ENCODE measurements around the gene CYBC1. TPM values are rescaled to one million over a fixed set of nuclear protein-coding genes. Genes with fewer than 3 reads are reported as not detected.

CYBC1 gene
- total RNA-seq (10 to 100 TPM; 30.3 to 53.8 TPM), polyA plus RNA-seq (ENCODE audit: insufficient read length in 2 of 2) (10 to 100 TPM; 66.8 to 83.0 TPM)
- long read RNA-seq, donor 1, full-length matches to known transcripts, result 25 of 25 reads
- long read RNA-seq, donor 1, partial matches to known transcripts, result 0 of 25 reads
- long read RNA-seq, donor 1, other reads (novel, unspliced or antisense), result 0 of 25 reads
- long read RNA-seq, donor 2, transcript CYBC1-201 (7 exons, 2,093 nt), result major isoform, 7 of 10 reads
- long read RNA-seq, donor 2, partial matches to known transcripts, result 0 of 10 reads
- long read RNA-seq, donor 2, other reads (novel, unspliced or antisense), result 0 of 10 reads
- long read RNA-seq, donor 3, transcript CYBC1-201 (7 exons, 2,093 nt), result major isoform, 6 of 9 reads
- long read RNA-seq, donor 3, partial matches to known transcripts, result 0 of 9 reads
- long read RNA-seq, donor 3, other reads (novel, unspliced or antisense), result 0 of 9 reads
- long read RNA-seq, donor 4, transcript CYBC1-201 (7 exons, 2,093 nt), result major isoform, 7 of 9 reads
- long read RNA-seq, donor 4, partial matches to known transcripts, result 0 of 9 reads
- long read RNA-seq, donor 4, other reads (novel, unspliced or antisense), result 0 of 9 reads

GRCh38 chr17:82450357-82451106, at the start of gene CYBC1:
CYBC1 (minus strand) TSS chr17:82450752; CDS start chr17:82449254, 1,498 bp downstream.
- Histone ChIP-seq H3K9me3 (ENCODE audit: control insufficient read depth, insufficient read depth, low read length) (no peaks in the 10 kb centered on the region), H3K4me1 (ENCODE audit: control insufficient read depth, insufficient read depth, low read length) (peaks cover 19% of the 10 kb centered on the region), H3K27ac (ENCODE audit: low read depth, low read length) (peak within 1 kb of the TSS; percentile 81), H3K27me3 (ENCODE audit: control insufficient read depth, insufficient read depth, low read length) (no peaks in the 10 kb centered on the region), H3K36me3 (ENCODE audit: control insufficient read depth, insufficient read depth, low read length) (peaks cover 26% of the 10 kb centered on the region), H3K4me3 (ENCODE audit: low read depth, low read length) (peak within 1 kb of the TSS; percentile 65)
- DNase-seq (ENCODE audit: low read depth in 4 of 6, low spot score in 6 of 6), result peak; percentile 65 to 97 (median 86)
- WGBS (ENCODE audit: insufficient coverage), result under 1% methylated on average over 89 of the region's 91 CpGs

DNA sequence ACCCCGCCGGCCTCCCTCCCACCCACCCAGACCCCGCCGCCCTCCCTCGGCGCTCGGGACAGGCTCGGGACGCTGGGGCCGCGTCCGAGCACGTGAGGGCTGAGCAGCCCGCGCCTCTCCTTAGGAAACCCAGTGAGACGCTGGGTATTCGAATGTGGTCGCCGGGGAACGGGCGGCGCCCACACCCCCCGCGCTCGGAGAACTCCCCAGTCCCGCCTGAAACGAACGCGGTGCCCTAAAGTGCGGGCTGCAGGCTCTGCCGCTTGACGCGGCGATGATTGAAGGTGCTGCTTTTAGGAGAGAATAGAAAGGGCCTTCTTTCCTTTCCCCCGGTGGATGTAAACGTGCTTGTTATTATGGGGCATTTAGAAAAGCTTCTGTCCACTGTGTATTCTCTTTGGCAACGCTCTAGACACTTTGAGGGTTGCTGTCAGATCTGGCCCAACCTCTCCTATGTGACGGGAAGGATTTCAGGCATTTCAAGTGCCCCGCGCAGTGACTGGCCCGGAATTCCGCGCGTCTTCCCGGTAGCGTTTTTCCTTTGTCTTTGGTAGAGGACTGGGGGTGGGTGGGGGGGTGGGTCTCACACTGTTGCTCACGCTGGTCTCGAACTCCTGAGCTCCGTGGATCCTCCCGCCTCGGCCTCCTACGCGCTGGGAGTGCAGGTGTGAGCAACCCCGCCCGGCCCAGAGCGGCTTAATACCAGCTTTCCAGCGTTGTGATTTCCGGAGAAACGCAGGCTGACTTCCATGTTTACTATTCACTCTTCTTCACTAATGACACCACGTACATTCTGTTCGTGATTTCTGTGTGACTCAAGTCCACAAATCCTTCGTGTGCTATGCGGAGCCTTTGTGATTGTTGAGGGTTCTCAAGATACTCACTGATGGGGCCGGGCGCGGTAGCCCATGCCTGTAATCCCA, 47.2 kb upstream of the CYBC1 start:
- peak overlapping the region; percentile 78 for H3K27ac ChIP-seq (ENCODE audit: low read depth, low read length)
- DNase-seq (ENCODE audit: low read depth in 4 of 6, low spot score in 6 of 6), result peak in 2 of 6 donors; percentile 74 to 77

DNA sequence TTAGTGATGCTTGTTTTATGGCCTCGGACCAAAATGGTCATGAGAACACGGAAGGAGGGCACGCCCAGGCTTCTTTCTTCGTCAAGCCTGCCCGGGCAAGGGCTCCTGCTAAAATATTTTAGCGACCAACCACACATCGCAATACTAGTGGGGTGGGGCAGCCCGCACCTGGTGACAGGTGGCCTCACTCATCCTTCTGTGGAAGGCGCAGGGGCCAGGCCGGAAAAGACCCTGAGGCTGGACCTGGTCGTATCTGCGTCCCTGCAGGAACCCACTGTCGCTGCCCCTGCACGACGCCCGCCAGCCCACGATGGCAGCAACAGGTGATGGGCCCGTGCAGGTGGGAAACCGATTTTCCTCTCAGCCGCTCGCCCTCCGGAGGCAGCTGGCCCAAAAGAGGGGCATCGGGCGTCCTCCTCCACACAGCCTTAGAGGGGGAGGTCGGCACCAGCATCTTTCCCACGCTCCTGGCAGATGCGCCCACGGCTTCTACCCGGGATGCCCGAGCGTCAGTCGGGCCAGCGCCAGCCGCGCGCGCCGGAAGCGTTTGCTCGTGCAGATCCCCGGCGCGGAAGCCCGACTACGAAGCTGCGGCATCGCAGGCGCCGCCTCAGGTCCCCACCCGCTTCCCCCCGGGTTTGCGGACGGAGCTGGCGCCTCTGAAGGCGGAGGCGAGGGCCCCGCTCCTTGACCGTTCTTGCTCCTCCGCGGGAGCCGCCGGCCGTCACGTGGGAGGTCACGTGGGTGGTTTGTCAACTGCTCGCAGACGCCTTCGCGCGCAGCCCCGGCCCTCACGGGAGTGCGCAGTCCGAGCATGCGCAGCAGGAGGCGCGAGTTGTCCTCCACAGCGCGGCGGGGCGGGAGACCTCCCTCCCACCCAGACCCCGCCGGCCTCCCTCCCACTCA, 46.2 kb upstream of the CYBC1 start:
- no peaks in the 10 kb centered on the region for H3K36me3 ChIP-seq (ENCODE audit: control insufficient read depth, insufficient read depth, low read length)
- H3K27me3 ChIP-seq (ENCODE audit: control insufficient read depth, insufficient read depth, low read length), result no peaks in the 10 kb centered on the region
- peak overlapping the region; percentile 72 for H3K4me3 ChIP-seq (ENCODE audit: low read depth, low read length)
- 9% methylated on average over 63 of the region's 83 CpGs for WGBS (ENCODE audit: insufficient coverage)
- H3K9me3 ChIP-seq (ENCODE audit: control insufficient read depth, insufficient read depth, low read length), result no peaks in the 10 kb centered on the region
- peak overlapping the region; percentile 82 for H3K27ac ChIP-seq (ENCODE audit: low read depth, low read length)
- peak; percentile 83 to 98 (median 90) for DNase-seq (ENCODE audit: low read depth in 4 of 6, low spot score in 6 of 6)
- H3K4me1 ChIP-seq (ENCODE audit: control insufficient read depth, insufficient read depth, low read length), result peaks cover 31% of the 10 kb centered on the region

More for the DNA sequence above, 47.2 kb upstream of the CYBC1 start:
- no peaks in the 10 kb centered on the region for H3K27me3 ChIP-seq (ENCODE audit: control insufficient read depth, insufficient read depth, low read length)
- 2% methylated on average over 43 of the region's 66 CpGs for WGBS (ENCODE audit: insufficient coverage)
- peak overlapping the region; percentile 57 for H3K4me3 ChIP-seq (ENCODE audit: low read depth, low read length)
- no peaks in the 10 kb centered on the region for H3K36me3 ChIP-seq (ENCODE audit: control insufficient read depth, insufficient read depth, low read length)
- H3K4me1 ChIP-seq (ENCODE audit: control insufficient read depth, insufficient read depth, low read length), result peaks cover 31% of the 10 kb centered on the region
- no peaks in the 10 kb centered on the region for H3K9me3 ChIP-seq (ENCODE audit: control insufficient read depth, insufficient read depth, low read length)

GRCh38 chr17:82495844-82496528, 45.4 kb upstream of the CYBC1 start:
- H3K36me3 ChIP-seq (ENCODE audit: control insufficient read depth, insufficient read depth, low read length), result peaks cover 7% of the 10 kb centered on the region
- no peak overlapping the region for H3K27ac ChIP-seq (ENCODE audit: low read depth, low read length)
- DNase-seq (ENCODE audit: low read depth in 4 of 6, low spot score in 6 of 6), result no peak
- 71% methylated on average over 11 of the region's 12 CpGs for WGBS (ENCODE audit: insufficient coverage)
- no peaks in the 10 kb centered on the region for H3K9me3 ChIP-seq (ENCODE audit: control insufficient read depth, insufficient read depth, low read length)
- no peaks in the 10 kb centered on the region for H3K27me3 ChIP-seq (ENCODE audit: control insufficient read depth, insufficient read depth, low read length)
- no peak overlapping the region for H3K4me3 ChIP-seq (ENCODE audit: low read depth, low read length)
- H3K4me1 ChIP-seq (ENCODE audit: control insufficient read depth, insufficient read depth, low read length), result peaks cover 32% of the 10 kb centered on the region

DNA sequence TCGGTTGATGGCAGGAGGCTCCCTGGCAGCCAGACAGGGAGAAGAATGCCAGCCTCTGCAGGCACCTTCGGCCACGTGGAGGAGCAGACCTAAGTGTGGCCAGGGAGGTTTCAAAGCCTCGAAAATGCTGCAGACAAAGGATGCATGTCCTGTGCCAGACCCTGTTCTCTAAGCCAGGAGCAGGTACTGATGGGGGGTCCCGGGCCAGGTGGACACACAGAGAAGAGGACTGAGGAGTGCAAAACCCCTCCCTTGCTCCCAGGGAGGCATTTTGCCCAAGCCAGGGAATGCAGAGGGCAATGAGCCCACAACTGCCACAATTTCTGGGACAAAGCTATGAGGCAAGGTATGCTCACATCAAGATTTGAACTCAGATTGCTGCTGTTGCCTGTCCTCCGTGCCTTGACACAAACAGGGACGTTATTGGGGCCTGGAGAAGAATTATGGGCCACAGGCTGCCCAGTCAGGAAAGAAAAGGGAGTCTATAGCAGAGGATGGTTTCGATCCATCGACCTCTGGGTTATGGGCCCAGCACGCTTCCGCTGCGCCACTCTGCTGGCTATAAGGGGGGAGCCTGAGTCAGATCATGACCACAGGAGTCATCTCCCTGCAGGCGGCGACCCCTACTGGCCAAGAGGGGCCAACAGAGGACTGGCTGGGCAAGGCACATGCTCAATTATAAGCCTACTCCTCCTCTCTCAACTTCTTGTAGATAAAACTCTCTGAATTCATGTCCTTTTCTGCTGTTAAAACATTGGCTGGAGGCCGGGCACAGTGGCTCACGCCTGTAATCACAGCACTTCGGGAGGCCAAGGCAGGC, 43.9 kb upstream of the CYBC1 start:
- Histone ChIP-seq H3K27me3 (ENCODE audit: control insufficient read depth, insufficient read depth, low read length) (no peaks in the 10 kb centered on the region), H3K4me1 (ENCODE audit: control insufficient read depth, insufficient read depth, low read length) (peaks cover 38% of the 10 kb centered on the region), H3K9me3 (ENCODE audit: control insufficient read depth, insufficient read depth, low read length) (no peaks in the 10 kb centered on the region), H3K4me3 (ENCODE audit: low read depth, low read length) (no peak overlapping the region), H3K27ac (ENCODE audit: low read depth, low read length) (peak overlapping the region; percentile 44), H3K36me3 (ENCODE audit: control insufficient read depth, insufficient read depth, low read length) (peaks cover 19% of the 10 kb centered on the region)
- DNase-seq (ENCODE audit: low read depth in 4 of 6, low spot score in 6 of 6), result peak in 5 of 6 donors; percentile 56 to 95 (median 68)
- 3% methylated on average over 17 of the region's 17 CpGs for WGBS (ENCODE audit: insufficient coverage)

DNA sequence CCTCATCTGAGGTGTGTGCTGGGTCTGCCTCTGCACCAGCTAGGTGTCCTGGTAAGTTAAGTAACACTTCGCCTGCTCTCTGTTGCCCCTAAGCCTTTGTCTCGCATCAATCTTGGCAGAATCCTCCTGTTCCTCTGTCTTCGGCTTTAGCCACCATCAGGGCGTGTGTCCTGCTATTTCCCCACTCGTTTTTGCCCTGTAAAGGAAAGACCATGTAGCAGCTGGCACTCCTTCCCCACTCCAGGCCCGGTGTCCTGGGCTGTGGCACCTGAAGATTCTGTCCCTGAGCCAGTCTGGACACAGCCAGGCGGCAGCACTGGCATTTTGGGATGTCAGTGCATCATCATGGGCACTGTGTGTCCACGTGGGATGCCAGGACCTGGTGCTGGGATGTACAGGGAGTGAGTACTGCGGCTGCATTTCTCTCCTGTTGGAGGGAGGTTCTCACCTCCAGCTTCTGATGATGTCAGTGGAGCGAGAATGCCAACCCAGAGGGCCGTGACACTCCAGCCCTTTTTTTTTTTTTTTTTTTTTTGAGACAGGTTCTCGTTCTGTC, 42.8 kb upstream of the CYBC1 start:
- Histone ChIP-seq H3K27ac (ENCODE audit: low read depth, low read length) (no peak overlapping the region), H3K27me3 (ENCODE audit: control insufficient read depth, insufficient read depth, low read length) (no peaks in the 10 kb centered on the region), H3K9me3 (ENCODE audit: control insufficient read depth, insufficient read depth, low read length) (no peaks in the 10 kb centered on the region), H3K4me3 (ENCODE audit: low read depth, low read length) (no peak overlapping the region), H3K4me1 (ENCODE audit: control insufficient read depth, insufficient read depth, low read length) (peaks cover 47% of the 10 kb centered on the region), H3K36me3 (ENCODE audit: control insufficient read depth, insufficient read depth, low read length) (peaks cover 30% of the 10 kb centered on the region)
- DNase-seq (ENCODE audit: low read depth in 4 of 6, low spot score in 6 of 6), result no peak
- WGBS (ENCODE audit: insufficient coverage), result 87% methylated on average over 10 of the region's 12 CpGs

GRCh38 chr17:82492643-82493225, 42.2 kb upstream of the CYBC1 start:
- H3K4me3 ChIP-seq (ENCODE audit: low read depth, low read length), result no peak overlapping the region
- no peaks in the 10 kb centered on the region for H3K27me3 ChIP-seq (ENCODE audit: control insufficient read depth, insufficient read depth, low read length)
- WGBS (ENCODE audit: insufficient coverage), result 96% methylated on average over 4 of the region's 13 CpGs
- peaks cover 46% of the 10 kb centered on the region for H3K4me1 ChIP-seq (ENCODE audit: control insufficient read depth, insufficient read depth, low read length)
- H3K9me3 ChIP-seq (ENCODE audit: control insufficient read depth, insufficient read depth, low read length), result no peaks in the 10 kb centered on the region
- no peak overlapping the region for H3K27ac ChIP-seq (ENCODE audit: low read depth, low read length)
- peaks cover 36% of the 10 kb centered on the region for H3K36me3 ChIP-seq (ENCODE audit: control insufficient read depth, insufficient read depth, low read length)
- DNase-seq (ENCODE audit: low read depth in 4 of 6, low spot score in 6 of 6), result no peak
